Tibial nerve (tissue), 4 donors: ENCODE results near the gene CFAP221.

Experiments
- EP300 ChIP-seq, 2 donors: sonication (generic); formaldehyde crosslinking; IDR thresholded peaks; one replicate each; pipeline ENCODE4 v1.6.1; 2017; ENCODE audit warnings: antibody characterized with exemption in 2 of 2, mild to moderate bottlenecking in 1 of 2
- TF ChIP-seq, protein P1 (sequence below), 5 experiments: fragments of 200-600 bp in 3 of 5; fragments of 450-650 bp in 2 of 5; sonication (generic) in 3 of 5; IDR thresholded peaks; one replicate each; pipeline ENCODE4 v1.5.1; 2016 to 2019; ENCODE audit warnings: antibody characterized with exemption in 5 of 5, mild to moderate bottlenecking in 3 of 5, moderate library complexity in 2 of 5

DNA sequence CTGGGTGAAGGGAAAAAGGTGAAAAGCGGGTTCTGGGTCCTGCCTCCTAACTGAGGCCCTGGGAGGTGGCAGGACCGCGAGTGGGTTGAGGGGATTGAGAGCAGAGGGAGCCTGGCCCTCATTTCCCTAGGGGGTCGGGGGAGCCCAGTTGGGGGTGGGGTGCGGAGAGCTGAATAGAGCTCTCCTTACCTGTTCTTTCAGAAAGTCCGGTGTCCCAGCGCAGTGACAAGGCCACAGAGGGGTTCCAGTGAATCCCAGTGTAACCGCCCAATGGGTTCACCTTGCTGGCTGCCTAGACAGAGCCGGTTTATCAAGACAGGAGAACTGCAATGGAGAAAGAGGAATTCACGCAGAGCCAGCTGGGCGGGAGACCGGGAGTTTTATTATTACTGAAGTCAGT is 157.1 kb downstream of the CFAP221 start:
- TF ChIP-seq, protein P1, sequence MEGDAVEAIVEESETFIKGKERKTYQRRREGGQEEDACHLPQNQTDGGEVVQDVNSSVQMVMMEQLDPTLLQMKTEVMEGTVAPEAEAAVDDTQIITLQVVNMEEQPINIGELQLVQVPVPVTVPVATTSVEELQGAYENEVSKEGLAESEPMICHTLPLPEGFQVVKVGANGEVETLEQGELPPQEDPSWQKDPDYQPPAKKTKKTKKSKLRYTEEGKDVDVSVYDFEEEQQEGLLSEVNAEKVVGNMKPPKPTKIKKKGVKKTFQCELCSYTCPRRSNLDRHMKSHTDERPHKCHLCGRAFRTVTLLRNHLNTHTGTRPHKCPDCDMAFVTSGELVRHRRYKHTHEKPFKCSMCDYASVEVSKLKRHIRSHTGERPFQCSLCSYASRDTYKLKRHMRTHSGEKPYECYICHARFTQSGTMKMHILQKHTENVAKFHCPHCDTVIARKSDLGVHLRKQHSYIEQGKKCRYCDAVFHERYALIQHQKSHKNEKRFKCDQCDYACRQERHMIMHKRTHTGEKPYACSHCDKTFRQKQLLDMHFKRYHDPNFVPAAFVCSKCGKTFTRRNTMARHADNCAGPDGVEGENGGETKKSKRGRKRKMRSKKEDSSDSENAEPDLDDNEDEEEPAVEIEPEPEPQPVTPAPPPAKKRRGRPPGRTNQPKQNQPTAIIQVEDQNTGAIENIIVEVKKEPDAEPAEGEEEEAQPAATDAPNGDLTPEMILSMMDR (IDR thresholded peaks at IDR 0.05) = no peak
- no peak for TF ChIP-seq EP300 (IDR thresholded peaks at IDR 0.05)
